CD4-positive, alpha-beta T cell treated with Interleukin-6 at 100 ng/mL for 8 hours (primary cell): ENCODE results near the gene PKD2.

Experiments
- DNase-seq: peaks from one replicate; pipeline ENCODE4 v3.0.0-alpha.2; 2020; ENCODE audit warnings: mixed read lengths, low spot score

Gene PKD2

GRCh38 chr4:88027611-88028608 lies 20.5 kb downstream of the PKD2 start:
- no peak for DNase-seq

- no peak for DNase-seq
These were observed 21.5 kb downstream of the PKD2 start for GRCh38 chr4:88028946-88029345.

DNA sequence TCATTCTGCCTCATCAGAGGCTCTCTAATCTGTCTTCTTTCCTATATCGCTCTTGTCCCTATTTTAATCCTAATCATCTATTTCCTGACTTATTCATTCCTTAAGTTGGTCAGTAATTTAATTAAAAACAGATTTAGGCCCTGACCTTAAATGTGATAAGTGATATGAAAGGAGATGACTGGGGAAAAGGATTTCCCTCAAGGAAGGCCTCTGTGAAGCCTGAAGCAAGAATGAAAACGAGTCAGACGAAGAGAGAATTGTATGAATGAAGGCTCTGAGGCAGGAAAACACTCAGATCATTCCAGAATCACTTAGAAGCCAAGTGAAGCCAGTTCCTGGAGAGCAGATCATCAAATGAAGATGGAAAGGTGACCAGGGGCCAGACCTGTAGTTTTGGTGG lies 22.1 kb downstream of the PKD2 start:
- DNase-seq = no peak

DNA sequence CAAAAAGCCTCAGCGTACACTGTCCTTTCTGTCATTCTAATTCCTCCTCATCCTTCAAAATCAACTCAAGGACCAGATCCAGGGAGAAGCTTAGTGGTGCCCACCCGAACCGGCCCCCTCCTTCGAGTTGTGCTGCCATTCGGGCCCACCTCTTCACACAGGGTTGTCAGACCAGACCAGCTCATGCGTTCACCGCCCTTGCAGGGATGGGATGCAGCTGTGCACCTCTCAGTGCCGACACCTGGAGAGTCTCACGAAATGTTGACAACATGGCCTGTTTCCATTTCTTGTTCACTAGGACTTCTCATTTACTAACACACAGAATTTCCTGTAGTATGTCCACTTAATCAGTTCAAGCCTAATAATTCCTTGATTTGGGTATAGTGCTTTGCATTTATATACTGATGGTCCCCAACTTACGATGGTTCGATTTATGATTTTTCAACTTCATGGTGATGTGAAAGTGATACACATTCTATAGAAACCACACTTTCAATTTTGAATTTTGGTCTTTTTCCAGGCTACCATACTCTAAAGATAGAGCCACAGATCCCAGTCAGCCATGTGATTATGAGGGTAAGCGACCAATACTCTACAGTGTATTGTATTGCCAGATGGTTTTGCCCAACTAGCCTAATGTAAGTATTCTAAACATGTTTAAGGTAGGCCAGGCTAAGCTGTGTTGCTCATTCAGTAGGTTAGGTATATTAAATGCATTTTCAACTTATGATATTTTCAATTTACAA lies 23.3 kb downstream of the PKD2 start:
- DNase-seq = no peak

- peak; percentile 39 for DNase-seq
These were observed 25.9 kb downstream of the PKD2 start for GRCh38 chr4:88033309-88033708.

- no peak for DNase-seq
These were observed 27.9 kb downstream of the PKD2 start for GRCh38 chr4:88035292-88035691.

DNA sequence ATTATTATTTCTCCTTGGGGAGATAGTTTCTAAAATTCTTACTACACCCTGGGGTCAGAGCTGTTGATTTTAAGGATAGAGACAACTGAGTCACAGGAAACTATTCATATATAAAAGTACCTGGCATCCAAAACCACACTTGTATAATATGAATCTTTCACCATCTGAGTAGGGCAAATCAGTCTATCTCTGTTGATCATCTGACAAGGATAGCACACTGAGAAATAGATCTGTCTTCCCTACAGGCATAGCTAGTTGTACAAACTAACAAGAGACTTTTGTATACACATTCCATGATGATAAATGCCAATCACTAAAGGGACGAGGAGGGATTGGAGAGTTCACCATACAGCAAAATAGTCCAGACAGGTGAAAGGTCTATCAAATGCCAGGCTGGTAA lies 30.0 kb downstream of the PKD2 start:
- no peak for DNase-seq

- DNase-seq = no peak
These were observed 30.5 kb downstream of the PKD2 start for GRCh38 chr4:88037936-88038335.

DNA sequence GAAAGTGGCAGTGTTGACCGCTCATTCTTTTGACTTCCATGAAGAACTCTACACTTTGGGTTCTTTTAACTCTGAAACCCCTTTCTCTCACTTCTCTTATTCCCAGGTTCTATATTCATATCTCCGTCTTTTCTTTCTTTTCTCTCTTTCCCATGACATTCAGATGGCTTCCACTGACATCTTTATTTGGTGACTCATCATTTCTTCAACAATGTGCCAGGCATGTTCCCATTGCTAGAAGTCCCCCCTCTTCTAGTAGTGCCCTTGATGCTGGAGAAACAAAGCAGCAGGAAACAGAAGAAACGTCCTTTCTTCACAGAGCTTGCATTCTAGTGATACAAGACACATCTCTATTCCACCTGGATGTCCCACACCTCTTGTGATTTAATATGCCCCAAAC lies 33.3 kb downstream of the PKD2 start:
- no peak for DNase-seq

DNA sequence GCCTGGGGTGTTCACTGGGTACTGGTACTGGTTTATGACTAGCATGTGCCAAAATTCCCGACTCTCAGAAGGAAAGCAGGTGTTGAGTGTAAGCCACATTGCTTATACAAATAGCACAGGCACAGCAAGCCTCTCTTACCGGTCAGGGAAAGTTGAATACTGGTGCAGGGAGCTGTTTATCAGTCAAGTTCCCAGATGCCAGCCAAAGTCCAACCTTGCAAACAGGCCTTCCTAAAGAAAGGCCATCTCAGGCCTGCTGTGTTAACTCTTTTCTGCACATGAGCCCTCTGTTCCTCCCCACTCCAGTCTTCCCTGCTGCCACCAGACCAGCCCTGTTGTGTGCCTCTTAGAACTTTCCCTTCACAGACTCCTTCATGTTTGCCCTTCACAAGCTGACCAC lies 34.2 kb downstream of the PKD2 start:
- no peak for DNase-seq

GRCh38 chr4:88043001-88043400 lies 35.6 kb downstream of the PKD2 start:
- no peak for DNase-seq

- no peak for DNase-seq
These were observed 36.3 kb downstream of the PKD2 start for GRCh38 chr4:88043586-88044340.

- DNase-seq = no peak
These were observed 37.6 kb downstream of the PKD2 start for GRCh38 chr4:88045021-88045420.

- no peak for DNase-seq
These were observed 46.8 kb downstream of the PKD2 start for GRCh38 chr4:88054229-88054628.

GRCh38 chr4:88054901-88055300 lies 47.5 kb downstream of the PKD2 start:
- DNase-seq = no peak

GRCh38 chr4:88058295-88058694 lies 50.9 kb downstream of the PKD2 start:
- DNase-seq = no peak

DNA sequence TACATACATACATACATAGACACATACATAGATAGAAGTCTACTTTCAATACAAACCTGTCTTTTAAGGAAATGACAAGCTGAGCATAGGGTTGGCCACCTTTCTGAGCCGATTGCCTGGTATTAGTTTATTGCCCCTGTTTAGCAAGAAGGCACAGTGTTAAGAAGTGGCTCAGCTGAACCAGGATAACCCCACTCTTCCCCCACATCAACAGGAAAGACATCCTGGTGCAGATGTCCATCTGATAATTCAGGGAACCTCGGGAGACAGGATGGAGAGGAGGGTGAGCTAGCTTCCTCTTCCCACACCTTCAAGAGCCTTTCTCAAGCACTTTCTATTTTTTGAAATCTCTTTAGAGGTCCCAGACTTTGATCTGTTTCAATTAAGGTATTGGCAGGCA lies 52.3 kb downstream of the PKD2 start:
- DNase-seq = no peak

GRCh38 chr4:88060431-88060830 lies 53.0 kb downstream of the PKD2 start:
- no peak for DNase-seq

GRCh38 chr4:88062311-88062710 lies 54.9 kb downstream of the PKD2 start:
- no peak for DNase-seq

DNA sequence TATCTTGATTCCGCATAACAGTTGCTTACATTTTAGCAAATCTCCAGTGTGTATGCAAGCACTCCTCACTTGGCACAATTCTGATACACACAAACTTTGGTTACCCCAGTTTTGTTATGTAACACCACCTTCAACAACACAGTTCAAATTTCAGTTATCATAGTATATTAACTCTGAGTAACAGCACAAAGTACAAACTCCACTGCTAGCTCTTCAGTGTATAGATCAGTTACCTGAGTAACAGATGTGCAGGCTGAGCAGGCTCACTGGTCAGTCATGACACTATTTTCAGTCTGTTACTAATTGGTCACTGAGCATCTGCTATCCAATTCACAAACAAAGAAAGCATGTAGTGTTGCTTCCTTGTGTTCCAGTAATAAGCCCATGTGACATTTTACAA lies 55.4 kb downstream of the PKD2 start:
- no peak for DNase-seq

DNA sequence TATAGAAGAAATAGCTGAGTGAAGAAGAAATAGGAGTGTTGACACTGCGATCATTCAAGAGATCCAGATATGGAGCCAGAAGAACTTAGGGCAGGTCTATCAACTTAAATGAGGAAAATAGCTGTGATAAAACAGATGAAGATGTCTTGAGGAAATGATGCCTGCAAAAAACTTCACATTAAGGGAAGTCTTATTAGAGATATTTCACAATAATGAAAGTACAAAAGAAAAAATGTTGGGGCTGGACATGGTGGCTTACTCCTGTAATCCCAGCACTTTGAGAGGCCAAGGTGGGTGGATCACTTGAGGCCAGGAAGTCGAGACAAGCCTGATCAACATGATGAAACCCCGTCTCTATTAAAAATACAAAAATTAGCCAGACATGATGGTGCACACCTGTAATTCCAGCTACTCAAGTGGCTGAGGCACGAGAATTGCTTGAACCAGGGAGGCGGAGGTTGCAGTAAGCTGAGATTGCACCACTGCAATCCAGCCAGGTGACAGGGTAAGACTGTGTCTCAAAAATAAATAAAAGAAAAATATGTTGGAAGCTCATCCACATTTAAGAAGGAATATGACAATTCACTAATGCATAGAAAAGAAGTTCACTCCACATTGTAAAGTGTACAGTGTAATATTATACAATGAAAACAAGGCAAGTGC lies 56.3 kb downstream of the PKD2 start:
- DNase-seq = no peak

- DNase-seq = no peak
These were observed 57.0 kb downstream of the PKD2 start for GRCh38 chr4:88064410-88064809.
